Measurements from ENCODE around the gene ABTB2. TPM values are rescaled to one million over a fixed set of nuclear protein-coding genes. Genes with fewer than 3 reads are reported as not detected.

ABTB2 gene
- total and polyA plus RNA-seq, 7 donors: 4.5 to 24.7 (median 18.5) TPM

GRCh38 chr11:34261095-34261494 lies 96.7 kb downstream of the ABTB2 start:
- Histone ChIP-seq H3K4me3 (no peak overlapping the region), H3K4me1 (peaks cover 30% of the 10 kb centered on the region), H3K36me3 (ENCODE audit: insufficient read depth in 1 of 2, low read depth in 1 of 2) (no peaks in the 10 kb centered on the region), H3K9me3 (no peaks in the 10 kb centered on the region), H3K27me3 (ENCODE audit: insufficient read depth in 3 of 3, low read length in 2 of 3) (no peaks in the 10 kb centered on the region), H3K27ac (no peak overlapping the region)
- no peak for TF ChIP-seq CTCF (IDR thresholded peaks at IDR 0.05)
- ATAC-seq (no peak), DNase-seq (no peak)
- WGBS, 3 donors: 95 to 98% (median 96%) methylated on average over 2 of the region's 2 CpGs
- intact Hi-C loops (cut with DNase I): loop anchor here in 1 of 2 donors (5.0 kb wide), 1 partner anchor 51 kb away; no protein-coding TSS in a partner anchor

DNA sequence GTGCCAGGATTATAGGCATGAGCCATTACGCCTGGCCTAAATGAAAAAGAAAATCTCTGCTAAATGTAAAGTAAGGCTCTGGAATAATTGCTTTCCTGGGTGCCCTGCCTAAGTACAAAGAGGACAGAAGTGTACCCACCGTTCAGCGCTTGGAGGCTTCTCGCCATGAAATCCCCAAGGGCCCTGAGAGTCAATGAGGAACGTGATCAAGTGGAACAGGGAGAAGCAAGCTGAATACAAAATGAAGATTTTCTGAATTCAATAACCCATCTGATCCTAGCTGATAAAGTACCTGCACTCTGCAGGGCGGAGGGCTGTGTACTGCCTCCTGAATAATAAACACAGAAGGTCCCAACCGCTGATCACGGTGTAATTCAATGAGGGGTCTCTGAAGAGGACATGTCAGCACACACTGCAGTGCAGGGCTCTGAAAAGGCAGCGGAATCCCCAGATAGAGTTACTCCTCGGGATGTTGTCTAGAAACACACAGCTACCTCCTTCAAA lies 97.7 kb downstream of the ABTB2 start:
- H3K27ac ChIP-seq: no peak overlapping the region
- no peaks in the 10 kb centered on the region for H3K9me3 ChIP-seq
- no peak for DNase-seq
- 92 to 95% (median 94%) methylated on average over 10 of the region's 10 CpGs for WGBS, 3 donors
- H3K4me1 ChIP-seq: peaks cover 26% of the 10 kb centered on the region
- intact Hi-C loops (cut with DNase I): loop anchor here in 1 of 2 donors (5.0 kb wide), 1 partner anchor 52 kb away; no protein-coding TSS in a partner anchor
- no peak for TF ChIP-seq CTCF (IDR thresholded peaks at IDR 0.05)
- H3K27me3 ChIP-seq (ENCODE audit: insufficient read depth in 3 of 3, low read length in 2 of 3): no peaks in the 10 kb centered on the region
- H3K36me3 ChIP-seq (ENCODE audit: insufficient read depth in 1 of 2, low read depth in 1 of 2): no peaks in the 10 kb centered on the region
- ATAC-seq: no peak
- no peak overlapping the region for H3K4me3 ChIP-seq

DNA sequence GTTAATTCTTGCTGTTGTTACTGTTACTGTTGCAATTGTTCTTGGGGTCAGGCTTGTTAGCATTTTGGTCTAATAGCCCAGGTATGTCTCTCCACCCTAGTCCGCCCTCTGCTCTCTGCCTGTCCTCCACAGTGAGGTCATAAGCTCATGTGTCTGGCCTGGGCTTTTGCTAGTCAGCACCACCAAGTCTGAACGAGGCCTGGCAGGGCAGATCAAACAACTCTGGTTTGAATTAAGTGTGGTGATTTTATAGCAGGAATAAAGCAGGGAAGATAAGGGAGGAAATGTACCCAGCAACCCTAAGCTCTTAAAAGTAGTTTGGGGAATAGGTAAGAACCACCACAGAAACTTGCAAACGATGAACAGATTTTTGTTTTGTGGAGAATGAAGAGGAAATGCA lies 98.7 kb downstream of the ABTB2 start:
- DNase-seq (no peak), ATAC-seq (no peak)
- Histone ChIP-seq H3K4me1 (peaks cover 25% of the 10 kb centered on the region), H3K36me3 (ENCODE audit: insufficient read depth in 1 of 2, low read depth in 1 of 2) (no peaks in the 10 kb centered on the region), H3K27me3 (ENCODE audit: insufficient read depth in 3 of 3, low read length in 2 of 3) (no peaks in the 10 kb centered on the region), H3K27ac (no peak overlapping the region), H3K9me3 (no peaks in the 10 kb centered on the region), H3K4me3 (no peak overlapping the region)
- no peak for TF ChIP-seq CTCF (IDR thresholded peaks at IDR 0.05)
- 66 to 71% (median 69%) methylated on average over 3 of the region's 3 CpGs for WGBS, 3 donors
- intact Hi-C loops (cut with DNase I): no loop called here

GRCh38 chr11:34256626-34257025 lies 101.2 kb downstream of the ABTB2 start:
- ATAC-seq (no peak), DNase-seq (no peak)
- no peak overlapping the region for H3K27ac ChIP-seq
- H3K4me3 ChIP-seq: no peak overlapping the region
- H3K36me3 ChIP-seq (ENCODE audit: insufficient read depth in 1 of 2, low read depth in 1 of 2): no peaks in the 10 kb centered on the region
- no peaks in the 10 kb centered on the region for H3K27me3 ChIP-seq (ENCODE audit: insufficient read depth in 3 of 3, low read length in 2 of 3)
- 72 to 80% (median 79%) methylated on average over 6 of the region's 6 CpGs for WGBS, 3 donors
- H3K9me3 ChIP-seq: no peaks in the 10 kb centered on the region
- peaks cover 11% of the 10 kb centered on the region for H3K4me1 ChIP-seq
- intact Hi-C loops (cut with DNase I): no loop called here
- no peak for TF ChIP-seq CTCF (IDR thresholded peaks at IDR 0.05)

DNA sequence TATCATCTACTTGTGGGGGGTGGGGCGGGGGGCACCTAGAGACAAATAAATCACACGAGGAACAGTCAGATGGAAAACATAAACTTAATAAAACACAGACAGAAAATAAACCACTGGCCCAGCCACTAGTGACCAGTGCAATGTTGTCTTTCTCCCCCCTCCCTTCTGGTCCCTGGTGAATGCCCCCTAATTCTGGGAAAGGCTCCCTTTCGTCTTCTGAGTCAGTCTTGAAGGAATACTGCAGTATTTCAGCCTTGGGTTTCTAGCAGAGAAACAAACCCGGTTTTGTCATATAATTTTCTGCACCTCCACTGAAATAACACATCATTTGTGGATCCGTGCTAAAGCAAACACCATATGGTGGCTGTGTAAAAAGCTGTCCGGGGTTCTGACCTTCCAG lies 101.7 kb downstream of the ABTB2 start:
- no peaks in the 10 kb centered on the region for H3K27me3 ChIP-seq (ENCODE audit: insufficient read depth in 3 of 3, low read length in 2 of 3)
- H3K9me3 ChIP-seq: no peaks in the 10 kb centered on the region
- no peaks in the 10 kb centered on the region for H3K36me3 ChIP-seq (ENCODE audit: insufficient read depth in 1 of 2, low read depth in 1 of 2)
- no peak for TF ChIP-seq CTCF (IDR thresholded peaks at IDR 0.05)
- no peak overlapping the region for H3K4me3 ChIP-seq
- 71 to 75% (median 73%) methylated on average over 6 of the region's 6 CpGs for WGBS, 3 donors
- ATAC-seq (no peak), DNase-seq (no peak)
- no peak overlapping the region for H3K27ac ChIP-seq
- intact Hi-C loops (cut with DNase I): no loop called here
- peaks cover 16% of the 10 kb centered on the region for H3K4me1 ChIP-seq

Data from psoas muscle (tissue), 8 donors.